GM06990 (cell line): ENCODE measurements around the gene ZNF425.
"Not testable (repeated sequence)": the region's sequence is repeated elsewhere in the genome, so short reads cannot be mapped to it uniquely, and the experiment has no call there.

Experiments used
- DNase-seq: peaks from one replicate; pipeline ENCODE4 v3.0.0-alpha.2; 2011; ENCODE audit not compliant: insufficient read length; ENCODE audit errors: extremely low read depth
- H3K27me3 ChIP-seq: replicated peaks from 2 replicates; pipeline ENCODE4 v1.6.0; 2011; ENCODE audit warnings: low read length; ENCODE audit not compliant: control insufficient read depth, insufficient read depth
- H3K36me3 ChIP-seq: 2 replicates; pipeline ENCODE4 v1.5.1; 2011; ENCODE audit warnings: low read length; ENCODE audit not compliant: control insufficient read depth, insufficient read depth
- H3K4me3 ChIP-seq: replicated peaks from 2 replicates; pipeline ENCODE4 v1.5.1; 2011; ENCODE audit warnings: low read depth, mild to moderate bottlenecking, control low read depth, low read length
- CTCF ChIP-seq: IDR thresholded peaks from 2 replicates; pipeline ENCODE4 v1.5.1; 2011; ENCODE audit warnings: low read length, control low read depth, mild to moderate bottlenecking, inconsistent platforms; ENCODE audit not compliant: insufficient read depth, poor library complexity, severe bottlenecking

The ZNF425 gene

GRCh38 chr7:149070372-149071125 lies 55.6 kb downstream of the ZNF425 start:
- DNase-seq, result no peak
- TF ChIP-seq CTCF, result no peak
- Histone ChIP-seq H3K36me3 (peaks cover 15% of the 10 kb centered on the region), H3K4me3 (no peak overlapping the region), H3K27me3 (no peaks in the 10 kb centered on the region)

DNA sequence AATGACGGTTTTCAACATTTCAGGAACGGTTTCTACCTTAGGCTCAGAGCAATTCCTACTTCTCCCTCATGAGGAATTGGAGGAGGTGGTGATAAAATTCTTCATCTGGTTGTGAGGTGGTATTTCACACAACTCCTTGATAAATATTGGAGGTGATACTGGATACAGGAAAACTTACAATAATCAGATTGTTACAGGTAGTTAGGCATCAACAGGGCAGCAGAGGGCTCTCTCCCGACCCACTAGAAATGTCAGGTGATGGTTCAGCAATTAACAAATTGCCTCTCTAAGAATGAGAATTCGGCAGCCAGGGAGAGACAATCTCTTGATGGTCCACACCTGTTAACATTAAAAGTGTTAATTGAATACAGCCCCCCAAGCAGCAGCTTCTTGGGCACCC lies 58.3 kb downstream of the ZNF425 start:
- DNase-seq, result no peak
- Histone ChIP-seq H3K4me3 (no peak overlapping the region), H3K36me3 (peaks cover 15% of the 10 kb centered on the region), H3K27me3 (no peaks in the 10 kb centered on the region)
- TF ChIP-seq CTCF, result peak; percentile 16

- Histone ChIP-seq H3K36me3 (no peaks in the 10 kb centered on the region; the same call in 1 of the 2 replicates), H3K4me3 (no peak overlapping the region), H3K27me3 (no peaks in the 10 kb centered on the region)
- no peak for TF ChIP-seq CTCF
- no peak for DNase-seq
Observed at GRCh38 chr7:149063476-149063875, 62.6 kb downstream of the ZNF425 start.

DNA sequence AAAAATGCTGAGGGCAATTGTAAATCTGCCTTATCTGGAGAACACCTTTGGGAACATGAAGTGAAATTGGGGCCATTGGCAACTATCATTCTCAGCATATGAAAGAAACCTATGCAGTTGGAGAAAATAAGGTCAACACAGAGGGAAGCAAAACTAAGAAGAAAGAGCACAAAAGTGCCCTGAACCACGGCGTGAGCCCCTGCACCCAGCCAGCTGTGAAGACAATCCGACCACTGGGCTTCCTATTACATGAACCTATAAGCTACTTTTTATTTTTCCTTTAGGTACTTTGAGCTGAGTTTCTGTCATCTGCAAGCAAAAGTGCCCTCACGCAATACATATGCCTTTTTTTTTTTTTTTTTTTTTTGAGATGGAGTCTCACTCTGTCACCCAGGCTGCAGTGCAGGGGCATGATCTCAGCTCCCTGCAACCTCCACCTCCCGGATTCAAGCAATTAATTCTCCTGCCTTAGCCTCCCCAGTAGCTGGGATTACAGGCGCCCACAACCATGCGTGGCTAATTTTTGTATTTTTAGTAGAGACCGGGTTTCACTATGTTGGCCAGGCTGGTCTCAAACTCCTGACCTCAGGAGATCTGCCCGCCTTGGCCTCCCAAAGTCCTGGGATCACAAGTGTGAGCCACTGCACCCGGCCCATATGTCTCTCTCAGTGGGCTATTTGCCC lies 63.8 kb downstream of the ZNF425 start:
- peak; percentile 20 for DNase-seq
- H3K36me3 ChIP-seq, H3K27me3 ChIP-seq, H3K4me3 ChIP-seq: not testable (repeated sequence)

GRCh38 chr7:149060156-149060555 lies 66.0 kb downstream of the ZNF425 start:
- H3K4me3 ChIP-seq, result no peak overlapping the region
- no peak for DNase-seq
- TF ChIP-seq CTCF, result no peak
- no peaks in the 10 kb centered on the region for H3K36me3 ChIP-seq
- H3K27me3 ChIP-seq, result no peaks in the 10 kb centered on the region

GRCh38 chr7:149053885-149054284 lies 72.2 kb downstream of the ZNF425 start:
- no peak overlapping the region for H3K4me3 ChIP-seq
- no peaks in the 10 kb centered on the region for H3K36me3 ChIP-seq
- TF ChIP-seq CTCF, result no peak
- no peak for DNase-seq
- H3K27me3 ChIP-seq, result no peaks in the 10 kb centered on the region; the same call in 1 of the 2 replicates
